ENCODE measurements around the gene PLEKHH2.
"Not testable (repeated sequence)": the region's sequence is repeated elsewhere in the genome, so short reads cannot be mapped to it uniquely, and the experiment has no call there.

The PLEKHH2 gene

DNA sequence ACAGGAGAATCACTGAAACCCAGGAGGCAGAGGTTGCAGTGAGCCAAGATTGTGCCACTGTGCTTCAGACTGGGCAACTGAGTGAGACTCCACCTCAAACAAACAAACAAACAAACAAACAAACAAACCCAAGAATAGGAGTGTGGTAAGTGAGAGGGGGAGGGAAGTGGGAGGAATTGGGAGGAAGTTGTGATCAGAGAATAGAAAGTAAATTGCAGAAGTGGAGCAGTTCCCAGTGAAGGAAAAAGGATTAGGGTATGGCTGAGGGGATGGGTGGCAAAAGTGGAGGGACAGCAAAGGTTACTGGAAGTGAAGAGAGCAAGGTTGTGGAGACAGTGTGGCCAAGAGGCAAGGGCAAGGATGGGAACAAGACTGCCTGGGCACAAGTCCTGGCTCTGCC, 80.3 kb downstream of the PLEKHH2 start:
- DNase-seq (ENCODE audit: low read depth, low spot score): no peak

DNA sequence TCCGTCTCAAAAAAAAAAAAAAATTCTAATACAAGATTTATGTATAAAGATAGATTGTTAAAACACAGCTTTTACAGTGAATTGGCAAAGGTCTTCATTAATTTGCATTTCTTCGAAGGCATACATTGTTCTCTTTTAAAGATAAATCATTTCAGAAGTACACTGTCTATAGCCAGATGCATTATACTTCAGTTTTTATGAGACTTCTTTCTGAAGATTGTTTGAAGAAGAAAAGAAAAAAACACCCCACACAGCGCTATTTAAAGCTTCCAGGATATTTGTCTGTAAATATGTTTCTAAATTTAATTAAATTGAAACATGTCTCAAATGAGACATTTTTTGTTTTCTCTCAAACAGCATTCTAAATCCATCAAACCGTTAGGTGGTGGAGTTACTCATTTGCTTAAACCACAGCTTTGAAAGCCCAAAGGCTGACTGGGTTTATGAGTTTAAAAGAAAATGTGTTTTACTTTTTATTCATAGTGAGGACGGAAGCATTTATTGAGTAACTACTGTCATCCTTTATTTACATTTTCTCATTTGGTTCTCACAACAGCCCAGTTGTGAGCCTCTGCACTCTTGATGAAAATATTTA, 81.6 kb downstream of the PLEKHH2 start:
- DNase-seq (ENCODE audit: low read depth, low spot score): no peak

GRCh38 chr2:43724728-43725526, 87.9 kb downstream of the PLEKHH2 start:
- no peak for DNase-seq (ENCODE audit: low read depth, low spot score)

- no peak for DNase-seq (ENCODE audit: low read depth, low spot score)
These were observed 88.7 kb downstream of the PLEKHH2 start for GRCh38 chr2:43725711-43726246.

- not testable (repeated sequence) for DNase-seq (ENCODE audit: low read depth, low spot score)
These were observed 90.0 kb downstream of the PLEKHH2 start for GRCh38 chr2:43726961-43727633.

DNA sequence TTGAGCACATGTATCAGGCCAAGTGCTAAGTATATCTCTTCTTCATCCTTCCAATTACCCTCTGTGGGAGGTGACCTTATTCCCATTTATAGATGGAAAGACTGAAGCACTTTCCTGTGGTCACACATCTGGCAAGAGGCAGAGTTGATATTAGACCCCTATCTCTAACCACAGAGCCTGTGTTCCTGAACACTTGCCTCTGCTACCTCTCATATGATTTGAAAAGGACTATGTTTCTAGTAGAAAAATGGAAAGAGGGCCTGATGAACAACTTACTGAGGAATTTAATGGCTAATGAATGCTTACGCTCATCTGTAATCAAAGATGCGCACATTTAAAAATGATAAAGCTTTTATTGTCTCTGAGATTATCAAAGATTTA, 90.6 kb downstream of the PLEKHH2 start:
- DNase-seq (ENCODE audit: low read depth, low spot score): no peak

- DNase-seq (ENCODE audit: low read depth, low spot score): no peak
These were observed 92.6 kb downstream of the PLEKHH2 start for GRCh38 chr2:43729491-43730174.

DNA sequence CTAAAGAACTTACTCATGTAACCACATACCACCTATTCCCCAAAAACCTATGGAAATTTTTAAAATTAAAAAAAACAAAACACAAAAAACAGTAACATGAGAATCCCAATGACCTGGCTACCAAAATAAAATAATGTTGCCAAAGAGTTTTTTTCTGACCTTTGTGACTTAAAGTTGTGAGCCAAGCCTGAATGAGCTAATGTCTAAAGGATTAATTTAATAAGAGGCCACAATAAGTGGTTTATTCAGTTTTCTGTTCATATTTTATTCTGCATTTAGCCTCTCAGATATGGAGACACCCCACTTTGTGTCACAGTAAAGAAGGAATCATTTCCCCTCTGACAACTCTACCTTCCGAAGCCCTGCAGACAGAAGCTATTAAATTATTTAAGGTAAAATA, 94.2 kb downstream of the PLEKHH2 start:
- DNase-seq (ENCODE audit: low read depth, low spot score): no peak

- no peak for DNase-seq (ENCODE audit: low read depth, low spot score)
These were observed 99.6 kb downstream of the PLEKHH2 start for GRCh38 chr2:43736637-43737036.

- no peak for DNase-seq (ENCODE audit: low read depth, low spot score)
These were observed 100.2 kb downstream of the PLEKHH2 start for GRCh38 chr2:43737097-43737854.

- DNase-seq (ENCODE audit: low read depth, low spot score): no peak
These were observed 100.8 kb downstream of the PLEKHH2 start for GRCh38 chr2:43737855-43738254.

DNA sequence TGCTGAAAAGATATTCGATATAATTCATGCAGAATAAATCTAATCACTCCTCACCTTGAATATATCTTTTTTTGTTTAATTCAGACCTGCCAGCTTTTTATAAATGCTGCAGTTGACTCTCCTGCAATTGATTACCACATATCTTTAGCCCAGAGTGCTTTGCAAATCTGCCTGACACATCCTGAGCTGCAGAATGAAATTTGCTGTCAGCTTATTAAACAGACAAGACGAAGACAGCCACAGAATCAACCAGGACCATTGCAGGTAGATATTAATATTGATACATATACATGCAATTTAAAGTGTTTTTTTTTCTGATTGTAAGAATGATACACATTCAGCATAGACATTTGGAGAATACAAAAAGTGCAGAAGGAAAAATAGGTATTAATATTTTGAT, 101.2 kb downstream of the PLEKHH2 start:
- DNase-seq (ENCODE audit: low read depth, low spot score): no peak

DNA sequence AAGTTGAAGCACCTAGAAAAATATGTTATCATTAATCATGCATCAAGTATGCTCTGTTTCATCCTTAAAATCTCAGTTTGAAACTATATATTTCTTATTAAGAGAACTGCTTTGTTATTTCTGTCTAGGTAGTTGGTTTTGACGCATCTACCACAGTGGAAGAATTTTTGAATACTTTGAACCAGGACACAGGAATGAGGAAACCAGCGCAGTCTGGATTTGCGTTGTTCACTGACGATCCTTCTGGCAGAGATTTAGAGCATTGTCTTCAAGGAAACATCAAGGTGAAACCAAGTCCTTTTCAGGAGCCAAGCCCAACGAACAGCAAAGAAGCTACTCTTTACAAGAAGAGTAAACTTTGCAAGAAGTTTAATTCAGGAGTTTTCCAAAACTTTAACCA, 106.6 kb downstream of the PLEKHH2 start:
- DNase-seq (ENCODE audit: low read depth, low spot score): no peak

- DNase-seq (ENCODE audit: low read depth, low spot score): no peak
These were observed 108.4 kb downstream of the PLEKHH2 start for GRCh38 chr2:43745457-43745856.

DNA sequence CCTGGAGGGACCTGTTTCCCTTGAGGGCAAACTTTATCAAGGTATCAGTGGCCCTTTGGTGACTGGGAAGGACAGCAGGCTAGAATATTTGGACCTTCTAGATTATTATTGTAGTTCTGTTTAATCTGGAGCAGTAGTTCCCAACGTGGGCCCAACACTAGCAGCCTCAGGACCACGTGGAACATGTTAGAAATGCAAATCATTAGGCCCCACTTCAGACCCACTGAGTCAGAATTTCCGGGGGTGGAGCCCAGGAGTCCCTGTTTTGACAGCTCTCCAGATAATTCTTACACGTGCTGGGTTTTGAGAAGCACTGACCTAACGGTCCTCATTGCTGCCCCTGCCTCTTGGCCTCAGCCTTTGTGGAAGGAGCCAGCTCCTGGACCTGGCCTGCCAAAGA, 111.3 kb downstream of the PLEKHH2 start:
- no peak for DNase-seq (ENCODE audit: low read depth, low spot score)

- DNase-seq (ENCODE audit: low read depth, low spot score): no peak
These were observed 112.5 kb downstream of the PLEKHH2 start for GRCh38 chr2:43749583-43749982.

GRCh38 chr2:43751476-43751990, 114.5 kb downstream of the PLEKHH2 start:
- DNase-seq (ENCODE audit: low read depth, low spot score): no peak

GRCh38 chr2:43752302-43752701, 115.2 kb downstream of the PLEKHH2 start:
- no peak for DNase-seq (ENCODE audit: low read depth, low spot score)

- DNase-seq (ENCODE audit: low read depth, low spot score): no peak
These were observed 117.1 kb downstream of the PLEKHH2 start for GRCh38 chr2:43754180-43754579.

GRCh38 chr2:43758739-43759138, 121.7 kb downstream of the PLEKHH2 start:
- DNase-seq (ENCODE audit: low read depth, low spot score): no peak

DNA sequence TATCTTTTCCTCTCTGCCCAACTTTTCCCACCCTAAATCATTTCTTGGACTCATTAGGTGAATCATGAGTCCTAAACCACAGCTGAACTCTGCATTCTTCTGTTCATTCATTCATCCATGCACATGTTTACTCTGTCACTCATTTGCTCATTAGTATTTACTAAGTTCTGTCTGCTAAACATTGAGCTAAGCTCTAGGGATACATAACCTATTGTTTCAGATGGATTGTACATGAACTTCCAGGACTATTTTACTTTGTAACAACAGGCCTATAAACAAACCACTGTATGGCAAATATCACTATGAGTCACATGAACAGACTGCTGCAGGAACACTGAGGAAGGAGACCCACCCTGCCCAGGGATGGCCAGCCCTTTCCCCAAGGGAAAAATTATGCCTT, 122.1 kb downstream of the PLEKHH2 start:
- no peak for DNase-seq (ENCODE audit: low read depth, low spot score)
